ENCODE data around the gene HPDL.

DNA sequence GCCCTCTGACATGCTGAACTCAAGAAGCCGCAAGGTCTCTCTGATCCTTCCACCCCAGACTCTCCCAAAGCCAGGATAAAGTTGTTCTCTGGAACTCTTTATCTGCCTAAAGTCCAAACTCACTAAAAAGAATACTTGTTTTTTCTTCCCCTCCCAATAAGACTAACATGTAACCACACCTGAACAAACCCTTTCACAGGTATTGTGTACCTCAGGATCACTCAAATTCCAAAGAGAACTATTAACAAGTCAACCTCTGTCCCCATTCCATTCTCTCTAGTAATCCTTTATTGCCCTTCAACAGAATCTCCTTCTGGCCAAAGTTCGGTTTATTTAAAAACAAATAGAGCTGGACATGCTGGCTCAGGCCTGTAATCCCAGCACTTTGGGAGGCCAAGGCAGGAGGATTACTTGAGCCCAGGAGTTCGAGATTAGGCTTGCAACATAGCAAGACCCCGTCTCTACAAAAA, 9.2 kb downstream of the HPDL start:
- TF ChIP-seq, protein P1, sequence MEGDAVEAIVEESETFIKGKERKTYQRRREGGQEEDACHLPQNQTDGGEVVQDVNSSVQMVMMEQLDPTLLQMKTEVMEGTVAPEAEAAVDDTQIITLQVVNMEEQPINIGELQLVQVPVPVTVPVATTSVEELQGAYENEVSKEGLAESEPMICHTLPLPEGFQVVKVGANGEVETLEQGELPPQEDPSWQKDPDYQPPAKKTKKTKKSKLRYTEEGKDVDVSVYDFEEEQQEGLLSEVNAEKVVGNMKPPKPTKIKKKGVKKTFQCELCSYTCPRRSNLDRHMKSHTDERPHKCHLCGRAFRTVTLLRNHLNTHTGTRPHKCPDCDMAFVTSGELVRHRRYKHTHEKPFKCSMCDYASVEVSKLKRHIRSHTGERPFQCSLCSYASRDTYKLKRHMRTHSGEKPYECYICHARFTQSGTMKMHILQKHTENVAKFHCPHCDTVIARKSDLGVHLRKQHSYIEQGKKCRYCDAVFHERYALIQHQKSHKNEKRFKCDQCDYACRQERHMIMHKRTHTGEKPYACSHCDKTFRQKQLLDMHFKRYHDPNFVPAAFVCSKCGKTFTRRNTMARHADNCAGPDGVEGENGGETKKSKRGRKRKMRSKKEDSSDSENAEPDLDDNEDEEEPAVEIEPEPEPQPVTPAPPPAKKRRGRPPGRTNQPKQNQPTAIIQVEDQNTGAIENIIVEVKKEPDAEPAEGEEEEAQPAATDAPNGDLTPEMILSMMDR (IDR thresholded peaks at IDR 0.05) = no peak
- no peak for TF ChIP-seq EP300 (IDR thresholded peaks at IDR 0.05)

Measured in ovary (tissue), 3 donors.